K562 (cell line): ENCODE measurements around the gene INPP5E. TPM values are rescaled to one million over a fixed set of nuclear protein-coding genes. Genes with fewer than 3 reads are reported as not detected.

Experiments
- ARID4B ChIP-seq: sonication (generic); formaldehyde crosslinking; IDR thresholded peaks from 2 replicates; pipeline ENCODE4 v1.8.0; 2022; ENCODE audit warnings: mild to moderate bottlenecking, missing genetic modification reagents
- ELK3 ChIP-seq: fragments of 450-650 bp; formaldehyde crosslinking; IDR thresholded peaks from 2 replicates; pipeline ENCODE4 v1.4.0; 2020; ENCODE audit warnings: mild to moderate bottlenecking
- GATAD2B ChIP-seq: fragments of 450-650 bp; IDR thresholded peaks from 2 replicates; pipeline ENCODE4 v1.6.1; 2017; ENCODE audit warnings: mild to moderate bottlenecking, borderline replicate concordance
- HNRNPH1 ChIP-seq: fragments of 200-400 bp; formaldehyde crosslinking; optimal IDR thresholded peaks from 2 replicates; pipeline ENCODE3; 2017; ENCODE audit warnings: low read depth, mild to moderate bottlenecking, low read length, moderate library complexity
- KDM5B ChIP-seq: fragments of 200-600 bp; sonication (generic); IDR thresholded peaks from 2 replicates; pipeline ENCODE4 v1.6.1; 2012; ENCODE audit warnings: low read depth, mild to moderate bottlenecking, moderate library complexity, low read length, control low read depth, inconsistent platforms; ENCODE audit not compliant: insufficient replicate concordance
- LEF1 ChIP-seq: fragments of 450-650 bp; IDR thresholded peaks from 2 replicates; pipeline ENCODE4 v1.6.1; 2016; ENCODE audit warnings: mild to moderate bottlenecking
- MAX ChIP-seq: sonication (generic); formaldehyde crosslinking; IDR thresholded peaks from 2 replicates; pipeline ENCODE4 v1.9.0; 2022; ENCODE audit warnings: mild to moderate bottlenecking, missing genetic modification reagents
- NRF1 ChIP-seq, 2 experiments: fragments of 450-650 bp; IDR thresholded peaks in 1 of 2; conservative IDR thresholded peaks in 1 of 2; 2 replicates each; pipeline ENCODE4 v1.6.1; 2014; ENCODE audit warnings: mild to moderate bottlenecking in 2 of 2
- POLR2A ChIP-seq: fragments of 450-650 bp; conservative IDR thresholded peaks from 2 replicates; pipeline ENCODE4 v1.6.1; 2016
- RB1 ChIP-seq: fragments of 450-650 bp; IDR thresholded peaks from 2 replicates; pipeline ENCODE4 v1.6.1; 2017; ENCODE audit warnings: low read depth, mild to moderate bottlenecking
- SMAD2 ChIP-seq: fragments of 150-350 bp; IDR thresholded peaks from 2 replicates; pipeline ENCODE4 v1.6.1; 2014; ENCODE audit warnings: low read depth, mild to moderate bottlenecking, low read length
- SMAD3 ChIP-seq: fragments of 450-650 bp; formaldehyde crosslinking; conservative IDR thresholded peaks from 2 replicates; pipeline ENCODE4 v1.4.0; 2020; ENCODE audit warnings: mild to moderate bottlenecking
- SMC3 ChIP-seq: conservative IDR thresholded peaks from 2 replicates; pipeline ENCODE4 v1.6.1; 2011; ENCODE audit warnings: low read depth, low read length, improper control_type of control experiment; ENCODE audit not compliant: insufficient read depth
- SNRNP70 ChIP-seq: fragments of 200-400 bp; formaldehyde crosslinking; optimal IDR thresholded peaks from 2 replicates; pipeline ENCODE3; 2017; ENCODE audit warnings: low read depth, low read length
- SP2 ChIP-seq: IDR thresholded peaks from 2 replicates; pipeline ENCODE4 v1.6.1; 2011; ENCODE audit warnings: mild to moderate bottlenecking, low read depth, low read length, moderate library complexity; ENCODE audit not compliant: poor library complexity, severe bottlenecking; ENCODE audit errors: extremely low read depth
- TBP ChIP-seq: optimal IDR thresholded peaks from 2 replicates; pipeline ENCODE3; 2011; ENCODE audit warnings: low read depth, low read length, improper control_type of control experiment
- XRCC5 ChIP-seq: fragments of 200-400 bp; formaldehyde crosslinking; IDR thresholded peaks from 2 replicates; pipeline ENCODE4 v1.6.1; 2017; ENCODE audit warnings: low read depth, mild to moderate bottlenecking, low read length
- ZKSCAN8 ChIP-seq: fragments of 200-800 bp; sonication (Bioruptor generic); IDR thresholded peaks from 2 replicates; pipeline ENCODE4 v1.6.1; 2016; ENCODE audit warnings: missing genetic modification characterization, missing compliant biosample characterization
- ZNF134 ChIP-seq: fragments of 250-450 bp; sonication (Bioruptor Pico); conservative IDR thresholded peaks from 2 replicates; pipeline ENCODE4 v1.4.0; 2020
- ZNF143 ChIP-seq: sonication (generic); formaldehyde crosslinking; IDR thresholded peaks from 2 replicates; pipeline ENCODE4 v1.9.0; 2022; ENCODE audit warnings: mild to moderate bottlenecking, missing genetic modification reagents
- ZNF146 ChIP-seq: IDR thresholded peaks from one replicate; pipeline ENCODE4 v1.6.1; 2018; ENCODE audit warnings: missing compliant biosample characterization; ENCODE audit not compliant: unreplicated experiment
- ZNF175 ChIP-seq: fragments of 200-800 bp; sonication (Bioruptor generic); IDR thresholded peaks from 2 replicates; pipeline ENCODE4 v1.6.1; 2016; ENCODE audit warnings: low read depth, mild to moderate bottlenecking, missing genetic modification characterization, missing compliant biosample characterization
- ZNF41 ChIP-seq: fragments of 250-450 bp; sonication (Bioruptor Pico); conservative IDR thresholded peaks from 2 replicates; pipeline ENCODE4 v1.4.0; 2020; ENCODE audit warnings: mild to moderate bottlenecking
- ZNF445 ChIP-seq: fragments of 250-450 bp; sonication (Bioruptor Pico); IDR thresholded peaks from 2 replicates; pipeline ENCODE4 v1.4.0; 2020; ENCODE audit warnings: low read depth, mild to moderate bottlenecking, moderate library complexity
- polyA plus RNA-seq, 8 experiments: library from polyadenylated mRNA; depleted of rRNA in 4 of 8; stranded (reverse) in 5 of 8; unstranded in 3 of 8; fragments of >200 nt; fragmentation: Nextera tagmentation in 2 of 8; fragmentation: Illumina TruSeq in 1 of 8; extraction: Ambion mirVana in 2 of 8; extraction: Trizol in 1 of 8; gene quantifications; 2 replicates each; pipeline versions ENCODE4 v1.2.1 to v1.2.3, GENCODE V29; 2011 to 2014; ENCODE audit warnings: inconsistent platforms in 1 of 8, missing spikeins in 1 of 8
- total RNA-seq, 7 experiments: library from RNA; depleted of rRNA in 6 of 7; stranded (reverse); fragments of >200 nt in 6 of 7; fragmentation: Illumina TruSeq in 2 of 7; extraction: Trizol in 2 of 7; gene quantifications; 2 replicates each; pipeline versions ENCODE4 v1.2.1 to v1.2.3, GENCODE V29; 2011 to 2021; ENCODE audit warnings: low replicate concordance in 1 of 7

The INPP5E gene
- total and polyA plus RNA-seq, 9 of the 15 experiments (the other 6 are each of a cell fraction or from before 2014, with no cell fraction given): 0.38 to 17.4 (median 4.9) TPM

GRCh38 chr9:136439481-136440408 lies at the start of gene INPP5E (continued):
- TF ChIP-seq SP2 (peak; percentile 62), RB1 (peak; percentile 64; the same call in 1 of the 2 replicates), ZKSCAN8 (no peak), ZNF175 (no peak), ZNF143 (CRISPR knock-in tag) (no peak), MAX (CRISPR knock-in tag) (no peak), ZNF445 (CRISPR knock-in tag) (no peak), ZNF41 (CRISPR knock-in tag) (no peak), ARID4B (CRISPR knock-in tag) (no peak; the same call in 1 of the 2 replicates), HNRNPH1 (no peak), ZNF134 (CRISPR knock-in tag) (no peak), TBP (peak; percentile 15), LEF1 (no peak), KDM5B (peak; percentile 38), NRF1 (conservative IDR thresholded peaks at IDR 0.05 in 1 of 2, IDR thresholded peaks at IDR 0.05 in 1 of 2) (no peak), SMAD2 (no peak), SNRNP70 (no peak), SMAD3 (CRISPR knock-in tag) (no peak), GATAD2B (peak; percentile 58; the same call in 1 of the 2 replicates), ELK3 (CRISPR knock-in tag) (no peak), XRCC5 (no peak), POLR2A (peak; percentile 70), SMC3 (no peak), ZNF146 (CRISPR knock-in tag) (no peak)
